Measurements from ENCODE around the gene PCBP3.

PCBP3 gene

DNA sequence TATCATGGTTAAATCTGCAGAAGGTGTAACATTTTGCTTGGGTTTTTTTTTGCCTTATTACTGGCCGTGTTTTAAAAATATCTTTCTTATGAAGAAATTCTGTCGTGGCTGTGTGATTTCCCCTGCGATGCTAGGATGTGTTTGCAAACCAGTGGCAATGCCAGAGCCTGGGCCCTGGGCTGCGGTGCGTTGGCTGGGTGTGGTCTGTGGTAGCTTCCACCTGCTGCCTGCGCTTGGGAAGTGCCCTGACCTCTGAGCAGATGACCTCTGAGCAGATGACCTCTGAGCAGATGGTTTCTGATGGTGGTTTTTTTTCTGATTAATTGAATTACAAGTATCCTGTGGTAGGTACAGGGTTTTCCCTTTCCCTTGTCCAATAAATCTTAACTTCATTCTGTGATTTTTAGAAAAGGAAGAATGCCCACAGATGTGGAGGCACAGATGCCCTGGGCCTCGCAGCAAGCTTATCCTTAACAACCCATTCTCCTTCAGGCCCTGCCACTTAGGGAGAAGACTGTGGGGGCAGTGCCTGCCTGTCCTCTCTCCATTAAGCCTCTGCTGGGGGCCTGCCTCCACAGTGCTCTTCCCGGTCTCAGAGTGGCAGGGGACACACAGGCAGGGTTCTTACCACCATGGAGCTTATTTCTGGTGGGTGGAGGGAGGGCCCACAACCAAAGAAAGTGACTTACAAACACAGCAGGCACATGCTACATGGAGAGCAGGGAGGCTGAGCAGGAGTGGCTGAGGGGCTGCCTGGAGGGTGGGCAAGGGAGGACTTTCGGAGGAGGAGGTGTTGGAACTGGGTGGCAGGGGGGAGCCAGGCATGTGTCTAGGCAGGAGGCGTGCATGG is 81.7 kb downstream of the PCBP3 start:
- no peak for DNase-seq (ENCODE audit: low spot score)

DNA sequence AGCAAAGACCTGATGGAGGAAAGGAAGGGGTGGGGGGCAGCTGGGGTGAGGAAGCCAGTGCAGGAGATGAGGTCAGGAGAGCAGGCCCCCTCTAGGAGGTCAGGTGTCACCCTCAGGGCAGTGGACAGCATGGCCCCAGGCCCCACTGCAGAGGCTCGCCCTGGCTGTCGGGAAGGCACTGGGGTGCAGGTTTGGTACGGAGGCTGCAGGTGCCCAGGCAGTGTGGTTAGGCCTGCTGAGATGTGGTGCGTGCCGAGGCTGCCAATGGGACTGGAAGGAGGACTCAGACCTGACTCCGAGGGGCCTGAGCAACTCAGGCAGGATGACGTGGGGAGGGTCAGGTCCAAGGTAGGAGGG is 82.3 kb downstream of the PCBP3 start:
- no peak for DNase-seq (ENCODE audit: low spot score)

DNA sequence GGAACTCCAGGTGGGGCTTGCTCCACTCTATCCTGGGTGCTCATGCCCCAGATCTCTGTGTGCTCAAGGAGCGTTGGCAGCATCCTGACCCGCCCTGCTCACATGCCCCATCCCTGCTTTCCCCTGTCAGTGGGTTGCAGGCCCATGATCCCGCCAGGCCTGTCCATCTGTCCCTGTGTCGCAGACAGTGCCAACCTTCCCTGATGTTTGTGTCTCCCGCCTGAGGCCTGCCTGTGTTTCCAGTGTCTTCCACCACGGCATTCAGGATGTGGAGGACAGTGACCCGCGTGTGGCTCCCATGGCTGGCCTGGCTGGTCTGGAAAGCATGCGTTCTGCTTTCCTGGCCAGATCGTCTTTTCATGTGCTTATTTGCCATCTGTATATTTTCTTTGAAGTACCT is 82.9 kb downstream of the PCBP3 start:
- DNase-seq (ENCODE audit: low spot score) = no peak

DNA sequence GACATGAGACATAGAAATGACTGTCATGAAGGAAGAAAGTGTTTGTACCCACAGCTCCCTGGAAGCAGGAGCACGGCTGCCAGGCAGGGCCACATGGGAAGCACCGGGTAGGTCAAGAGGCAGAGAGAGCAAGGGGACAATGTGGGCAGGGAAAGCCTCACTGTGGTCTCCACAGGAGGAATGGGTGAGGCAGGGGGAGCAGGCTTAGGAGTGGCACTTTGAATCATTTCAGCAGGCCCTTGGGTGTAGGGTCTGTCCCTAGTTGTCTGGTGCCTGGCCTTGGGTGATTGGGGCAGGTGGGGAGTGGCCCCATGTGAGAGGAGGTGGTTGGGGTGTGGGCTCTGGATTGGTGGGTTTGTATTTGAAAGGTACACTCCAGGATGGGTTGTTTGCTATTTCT is 83.9 kb downstream of the PCBP3 start:
- DNase-seq (ENCODE audit: low spot score) = no peak

DNA sequence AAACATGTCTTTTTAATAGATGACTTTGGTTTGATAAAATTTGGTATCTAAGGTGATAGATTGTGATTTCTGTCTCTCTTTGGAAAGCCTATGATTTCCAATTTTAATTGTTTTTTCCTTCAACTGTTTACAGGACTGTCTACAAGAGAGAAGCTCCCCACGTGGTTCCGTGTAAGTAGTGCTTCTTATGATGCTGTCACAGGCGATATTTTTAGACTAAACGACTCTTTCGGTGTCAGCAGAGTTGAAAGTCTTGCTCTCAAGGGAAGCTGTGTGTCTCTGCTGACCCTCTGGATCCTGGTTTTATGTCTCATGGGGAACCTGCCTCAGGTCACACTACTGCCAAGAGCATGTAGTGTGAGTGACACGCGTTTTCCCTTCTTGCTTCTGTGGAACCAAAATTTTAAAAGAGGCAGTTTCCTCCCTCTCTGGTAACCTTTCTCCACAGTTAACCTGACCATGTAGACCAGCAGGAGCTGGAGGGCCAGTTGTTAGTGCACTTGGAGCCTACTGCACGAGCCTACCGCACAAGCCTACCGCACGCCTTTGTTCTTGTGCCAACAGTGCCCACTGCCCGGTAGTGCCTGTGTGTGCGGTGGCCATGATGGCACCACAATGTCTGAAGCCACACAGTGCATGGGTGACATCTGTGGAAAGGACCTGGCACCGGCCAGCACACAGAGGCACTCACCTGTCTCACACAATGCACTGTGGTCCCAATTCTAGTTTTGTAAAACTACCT is 91.9 kb downstream of the PCBP3 start:
- DNase-seq (ENCODE audit: low spot score) = no peak

DNA sequence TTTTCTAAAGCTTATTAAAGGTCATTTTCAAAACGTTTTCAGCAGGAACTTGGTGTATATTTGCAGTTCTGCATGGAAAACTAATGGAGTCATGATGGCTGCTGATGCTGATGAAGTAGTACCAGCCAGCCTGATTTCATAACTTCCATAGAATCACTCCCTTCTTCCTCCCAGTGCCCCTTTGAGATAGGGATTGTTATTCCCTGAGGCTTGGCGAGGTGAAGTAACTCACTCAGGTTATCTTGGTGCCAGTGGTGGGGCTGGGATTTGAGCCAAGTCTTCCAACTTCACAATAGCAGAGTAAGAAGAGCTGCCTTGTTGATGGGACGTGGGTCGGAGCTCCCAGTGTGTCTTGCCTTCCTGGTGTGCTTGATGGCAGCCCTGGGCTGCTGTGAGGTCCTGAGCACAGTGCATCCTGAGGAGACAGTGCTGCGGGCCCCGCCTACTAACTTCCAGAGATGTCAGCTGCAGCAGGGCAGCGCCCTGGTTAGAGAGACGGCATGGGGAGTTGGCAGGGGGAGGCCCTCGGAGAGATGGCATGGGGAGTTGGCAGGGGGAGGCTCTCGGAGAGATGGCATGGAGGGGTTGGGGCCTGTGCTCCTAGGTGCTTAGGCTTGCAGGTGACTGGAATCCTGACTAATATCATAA is 92.6 kb downstream of the PCBP3 start:
- no peak for DNase-seq (ENCODE audit: low spot score)

DNA sequence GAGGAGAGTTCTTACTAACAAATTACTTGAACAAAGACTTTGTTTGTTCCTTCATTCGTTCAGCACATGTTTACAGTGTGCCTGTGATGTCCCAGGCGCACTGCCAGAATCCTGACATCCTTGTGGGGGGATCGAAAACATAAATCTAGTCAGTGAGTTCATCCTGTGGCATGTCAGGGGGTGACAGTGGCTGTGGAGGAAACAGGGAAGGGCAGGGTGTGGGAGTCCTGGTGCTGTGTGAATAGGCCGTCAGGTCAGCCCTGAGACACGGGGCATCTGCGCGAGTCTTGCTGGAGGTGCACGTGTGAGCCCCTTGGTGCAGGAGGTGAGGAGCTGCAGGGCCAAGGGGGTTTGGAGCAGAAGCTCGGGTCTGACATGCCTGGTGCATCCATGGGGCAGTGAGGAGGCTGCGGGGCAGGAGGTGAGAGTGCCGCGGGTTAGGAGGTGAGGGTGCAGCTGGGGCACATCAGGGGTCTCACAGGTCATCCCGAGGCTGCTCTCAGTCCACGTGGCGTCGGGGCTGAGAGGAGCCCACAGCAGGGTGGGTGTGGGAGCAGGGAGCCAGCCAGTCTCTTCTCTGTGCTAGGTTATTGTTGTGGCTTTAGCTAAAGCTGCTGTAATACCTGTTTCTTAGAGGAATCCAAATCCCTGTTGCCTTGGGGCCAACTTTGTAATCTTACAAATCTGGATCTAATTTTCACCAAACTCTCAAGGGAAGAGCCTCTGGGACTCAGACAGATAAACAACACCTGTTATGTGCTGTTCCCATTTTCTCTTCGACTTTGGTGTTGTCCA is 93.4 kb downstream of the PCBP3 start:
- no peak for DNase-seq (ENCODE audit: low spot score)

DNA sequence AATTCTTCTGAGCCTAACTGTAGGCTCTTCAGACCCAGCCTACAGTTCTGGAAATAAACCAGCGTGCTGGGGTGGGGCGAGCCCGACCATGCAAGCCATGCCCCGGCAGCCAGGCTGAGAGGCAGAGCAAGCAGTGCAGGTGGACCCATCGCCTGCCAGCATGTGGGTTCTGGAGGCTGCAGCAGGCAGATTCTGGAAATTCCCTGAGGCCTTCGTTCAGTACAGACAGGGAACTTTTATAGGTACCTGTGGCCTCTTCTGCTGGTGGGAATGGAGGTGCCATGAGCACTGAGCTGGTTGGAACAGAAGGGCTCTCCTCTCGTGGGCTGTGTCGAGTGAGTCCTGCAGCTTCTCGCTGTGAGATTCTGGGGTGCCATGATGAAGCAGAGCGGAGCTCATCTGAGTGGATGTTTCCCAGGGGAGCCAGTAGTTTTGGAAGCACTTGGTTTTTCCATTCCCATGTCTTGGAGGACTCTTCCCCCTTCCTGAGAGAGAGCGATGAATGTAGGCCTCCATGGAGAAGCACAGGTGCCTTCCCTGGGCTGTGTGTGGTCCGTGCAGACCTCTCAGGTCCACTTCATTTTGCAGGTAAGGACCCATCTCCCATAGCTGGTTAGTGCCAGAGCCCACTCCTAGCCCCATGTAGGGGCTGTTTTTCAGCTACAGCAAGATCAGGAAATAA is 94.1 kb downstream of the PCBP3 start:
- DNase-seq (ENCODE audit: low spot score) = no peak

DNA sequence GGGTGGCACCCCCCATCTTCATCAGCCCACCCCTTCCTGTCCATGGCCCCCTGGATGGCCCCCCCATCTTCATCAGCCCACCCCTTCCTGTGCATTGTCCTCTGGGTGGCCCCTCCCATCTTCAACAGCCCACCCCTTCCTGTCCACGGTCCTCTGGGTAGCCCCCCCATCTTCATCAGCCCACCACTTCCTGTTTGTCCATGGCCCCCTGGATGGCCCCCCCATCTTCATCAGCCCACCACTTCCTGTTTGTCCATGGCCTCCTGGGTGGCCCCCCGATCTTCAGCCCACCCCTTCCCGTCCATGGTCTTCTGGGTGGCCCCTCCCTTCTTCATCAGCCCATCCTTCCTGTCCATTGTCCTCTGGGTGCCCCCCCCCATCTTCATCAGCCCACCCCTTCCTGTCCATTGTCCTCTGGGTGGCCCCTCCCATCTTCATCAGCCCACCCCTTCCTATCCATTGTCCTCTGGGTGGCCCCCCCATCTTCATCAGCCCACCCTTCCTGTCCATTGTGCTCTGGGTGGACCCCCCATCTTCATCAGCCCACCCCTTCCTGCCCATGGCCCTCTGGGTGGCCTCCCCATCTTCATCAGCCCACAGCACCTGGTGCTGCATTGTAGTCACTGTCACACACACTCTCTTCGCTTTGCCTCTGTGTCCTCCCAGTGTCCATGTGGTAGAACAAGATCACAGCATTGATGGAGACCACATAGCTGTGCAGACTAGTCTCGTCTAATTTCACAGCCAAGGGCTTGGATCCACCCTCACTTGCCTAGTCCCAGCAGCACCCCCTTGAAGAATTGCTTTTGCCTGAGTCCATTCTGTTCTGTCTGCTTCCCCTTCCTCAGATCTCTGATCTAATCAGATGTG is 95.9 kb downstream of the PCBP3 start:
- no peak for DNase-seq (ENCODE audit: low spot score)

DNA sequence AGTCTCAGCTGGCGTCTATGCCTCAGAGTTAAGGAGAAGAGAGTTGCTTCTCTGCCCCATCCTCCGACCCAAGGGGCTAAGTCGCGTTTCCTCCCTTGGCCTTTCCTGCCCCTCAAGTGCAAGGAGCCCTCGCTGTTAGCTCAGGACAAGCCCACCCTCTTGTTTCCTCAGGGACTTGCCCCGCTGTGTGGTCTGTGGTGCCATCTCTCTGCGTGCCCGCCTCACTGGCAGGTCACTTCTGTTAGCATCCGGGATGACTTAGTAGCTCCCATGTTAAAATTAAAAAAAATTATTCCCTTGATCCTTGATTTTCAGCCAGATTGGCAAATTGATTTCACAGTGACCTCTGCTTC is 96.5 kb downstream of the PCBP3 start:
- no peak for DNase-seq (ENCODE audit: low spot score)

DNA sequence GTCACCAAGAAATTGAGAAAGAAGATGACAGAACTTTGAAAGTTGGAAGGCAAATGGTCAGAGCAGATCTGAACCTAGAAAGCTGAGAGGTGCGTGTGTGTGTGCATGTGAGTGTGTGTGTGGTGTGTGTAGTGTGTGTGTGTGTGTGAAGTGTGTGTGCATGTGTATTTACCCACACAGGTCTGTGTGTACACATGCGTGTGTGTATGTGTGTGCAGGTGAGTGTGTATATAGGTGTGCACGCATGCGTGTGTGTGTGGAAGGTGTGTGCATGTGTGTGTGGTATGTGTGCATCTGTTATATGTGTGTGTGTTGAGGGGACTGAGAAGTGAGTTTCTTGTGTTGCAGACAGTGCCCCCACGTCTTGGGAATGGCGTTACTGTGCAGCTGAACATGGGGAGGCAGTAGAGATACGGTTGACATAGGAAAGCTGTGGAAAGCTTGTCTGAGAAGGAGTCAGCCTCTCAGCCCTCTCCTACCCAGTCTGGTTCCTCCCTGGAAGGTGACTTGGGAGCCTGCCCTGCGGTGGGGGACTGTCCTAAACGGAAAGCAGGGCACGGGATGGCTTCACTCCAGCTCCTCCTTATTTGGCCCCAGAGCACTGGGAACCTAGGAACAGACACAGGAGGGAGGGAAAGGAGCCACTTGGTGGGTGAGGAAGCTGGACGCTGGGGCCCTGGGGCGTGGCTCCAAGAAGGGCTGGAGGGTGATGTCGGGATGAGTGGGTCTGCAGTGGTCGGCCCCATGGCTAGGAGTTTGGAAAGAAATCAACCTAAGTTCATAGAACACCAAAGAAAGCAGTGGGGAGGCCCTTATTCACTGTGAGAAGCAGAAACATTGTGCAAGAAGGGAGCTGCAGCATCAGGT is 97.2 kb downstream of the PCBP3 start:
- DNase-seq (ENCODE audit: low spot score) = no peak

DNA sequence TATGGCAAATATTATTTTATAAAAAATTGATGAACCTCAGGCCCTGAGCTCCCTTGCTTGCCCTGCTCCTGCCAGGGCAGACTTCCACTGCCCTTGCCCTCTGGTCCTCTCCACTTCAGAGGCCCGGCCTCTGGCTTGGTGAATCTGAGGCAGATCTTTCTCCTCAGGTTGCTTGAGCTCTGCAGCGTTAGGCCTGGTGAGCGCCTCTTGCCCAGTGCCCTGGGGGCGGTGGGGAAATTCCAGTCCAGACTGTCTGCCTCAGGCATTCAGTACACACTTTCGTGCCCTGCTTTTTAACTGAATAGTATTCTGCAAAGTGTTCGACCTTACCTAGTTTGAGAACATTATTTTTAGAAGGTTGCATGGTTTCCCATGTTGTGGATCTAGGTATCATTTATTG is 98.2 kb downstream of the PCBP3 start:
- DNase-seq (ENCODE audit: low spot score) = no peak

DNA sequence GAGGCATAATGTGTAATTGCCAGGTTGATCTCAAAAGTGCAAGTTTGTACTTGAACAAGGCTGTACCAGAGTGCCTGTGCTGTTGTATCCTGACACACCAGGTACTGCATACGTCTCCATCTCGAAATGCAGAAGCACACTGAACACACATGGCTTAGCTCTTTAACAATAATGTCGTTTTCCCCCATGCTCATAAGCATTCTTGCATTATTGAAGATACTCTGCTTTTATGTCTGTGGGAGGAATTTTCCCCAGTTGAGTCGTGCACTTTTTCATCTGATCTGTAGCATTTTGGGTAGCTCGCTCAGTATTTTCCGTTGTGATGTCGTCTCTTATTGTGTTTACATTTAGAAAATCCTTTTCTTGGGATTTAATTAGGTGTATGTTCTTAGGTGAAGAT is 98.7 kb downstream of the PCBP3 start:
- DNase-seq (ENCODE audit: low spot score) = no peak

DNA sequence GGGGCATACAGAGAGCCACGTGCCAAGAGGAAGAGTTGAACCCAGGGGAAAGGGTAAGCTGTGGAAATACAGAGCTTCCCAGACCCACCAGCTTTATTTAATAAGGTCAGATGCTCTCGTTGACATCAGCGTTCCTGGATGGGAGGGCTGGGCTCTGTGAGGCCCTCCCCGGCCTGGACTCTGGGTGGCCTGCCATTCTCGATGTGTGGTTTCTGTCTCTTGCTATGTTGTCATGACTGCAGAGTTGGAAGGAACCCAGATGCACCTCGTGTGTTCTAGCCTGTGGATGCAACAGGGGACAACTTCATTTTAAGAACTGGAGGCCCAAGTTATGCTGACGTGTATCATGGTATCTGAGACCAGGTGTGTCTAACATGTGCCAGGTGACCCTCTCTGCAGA is 101.7 kb downstream of the PCBP3 start:
- no peak for DNase-seq (ENCODE audit: low spot score)

DNA sequence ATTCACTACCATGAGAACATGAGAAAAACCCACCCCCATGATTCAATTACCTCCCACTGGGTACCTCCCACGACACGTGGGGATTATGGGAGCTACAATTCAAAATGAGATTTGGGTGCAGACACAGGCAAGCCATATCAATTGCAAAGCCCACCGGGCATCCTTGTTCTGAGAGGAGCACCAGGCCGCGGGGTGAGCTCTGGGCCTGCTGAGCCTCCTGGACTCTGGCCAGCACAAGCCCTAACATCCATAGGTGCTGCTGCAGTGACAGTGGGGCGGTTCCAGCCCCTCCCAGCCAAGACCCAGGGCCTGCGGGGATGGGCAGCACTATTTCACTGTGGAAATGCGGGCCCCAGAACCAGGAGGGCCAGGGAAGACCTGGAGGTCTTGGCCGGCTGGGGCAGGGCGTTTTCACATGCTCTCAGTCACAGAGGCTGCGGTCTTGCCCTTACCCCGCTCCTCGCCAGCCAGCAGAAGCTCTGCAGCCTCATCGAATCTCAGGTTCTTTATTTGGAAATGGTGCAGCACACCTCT is 103.8 kb downstream of the PCBP3 start:
- no peak for DNase-seq (ENCODE audit: low spot score)

DNA sequence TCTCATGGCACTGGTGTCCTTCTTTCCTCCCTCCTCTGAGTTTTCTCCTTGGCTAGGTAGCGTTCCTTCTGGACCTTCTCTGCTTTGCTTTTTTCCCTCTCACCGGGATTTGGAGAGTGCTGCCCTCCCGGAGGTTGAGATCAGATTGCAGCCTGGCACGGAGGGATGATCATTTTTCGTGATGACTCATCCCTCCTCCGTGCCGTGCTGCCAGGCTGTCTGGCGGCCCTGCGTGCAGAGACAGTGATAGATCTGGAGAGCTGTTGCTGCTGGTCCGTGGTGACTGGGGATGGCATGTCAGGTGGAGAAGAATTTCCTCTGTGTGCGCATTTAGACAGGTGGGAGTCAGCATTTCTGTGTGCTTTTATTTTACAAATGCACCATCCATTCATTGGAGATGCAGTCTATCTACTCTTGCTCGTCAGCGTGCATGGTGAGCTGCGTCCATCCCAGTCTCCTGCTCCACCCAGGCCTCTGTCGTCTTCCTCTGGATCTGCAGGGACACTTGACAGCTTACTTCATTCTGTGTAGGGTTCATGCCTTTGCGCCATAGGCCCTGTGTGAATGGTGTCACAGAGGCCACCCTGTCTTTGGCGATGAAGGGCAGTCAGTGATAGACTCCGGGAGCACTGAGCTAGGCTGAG is 104.4 kb downstream of the PCBP3 start:
- no peak for DNase-seq (ENCODE audit: low spot score)

DNA sequence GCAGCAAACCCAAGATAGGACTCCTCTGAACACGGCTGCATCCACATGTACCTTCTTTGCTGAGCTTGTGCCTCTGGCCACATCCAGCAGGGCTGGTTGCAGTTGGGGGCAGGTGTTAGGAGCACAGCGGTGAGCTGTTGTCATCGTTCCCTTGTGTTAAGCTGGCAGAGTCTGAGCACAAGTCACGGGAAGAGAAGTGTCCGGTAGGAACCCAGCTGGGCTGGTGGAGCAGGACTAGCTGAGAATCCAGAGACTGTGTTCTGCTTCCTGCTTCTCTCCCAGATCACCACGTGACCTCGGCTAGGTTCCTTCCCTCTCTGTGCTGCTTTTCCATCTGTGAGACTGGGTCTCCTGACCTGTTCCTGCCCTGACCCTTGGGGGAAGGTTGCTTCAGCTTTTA is 105.1 kb downstream of the PCBP3 start:
- DNase-seq (ENCODE audit: low spot score) = no peak

DNA sequence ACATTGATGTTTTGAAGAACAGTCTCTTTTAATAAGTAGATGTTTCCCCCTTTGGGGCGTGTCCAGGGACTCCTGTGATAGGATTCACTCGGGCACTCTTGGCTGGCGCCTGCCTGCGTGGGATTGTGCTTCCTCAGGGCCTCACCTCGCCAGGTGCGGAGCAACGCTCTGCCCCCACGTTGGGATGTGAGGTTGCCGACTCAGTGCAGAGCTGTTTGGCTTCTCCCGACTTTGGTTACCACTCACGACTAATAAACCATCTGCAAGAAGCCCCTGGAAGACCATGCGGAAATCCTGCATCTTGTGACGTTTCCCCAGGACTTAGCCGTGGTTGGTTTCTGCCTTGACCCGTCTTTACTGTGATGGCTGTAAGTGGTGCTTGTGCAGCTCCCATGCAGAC is 106.4 kb downstream of the PCBP3 start:
- no peak for DNase-seq (ENCODE audit: low spot score)

DNA sequence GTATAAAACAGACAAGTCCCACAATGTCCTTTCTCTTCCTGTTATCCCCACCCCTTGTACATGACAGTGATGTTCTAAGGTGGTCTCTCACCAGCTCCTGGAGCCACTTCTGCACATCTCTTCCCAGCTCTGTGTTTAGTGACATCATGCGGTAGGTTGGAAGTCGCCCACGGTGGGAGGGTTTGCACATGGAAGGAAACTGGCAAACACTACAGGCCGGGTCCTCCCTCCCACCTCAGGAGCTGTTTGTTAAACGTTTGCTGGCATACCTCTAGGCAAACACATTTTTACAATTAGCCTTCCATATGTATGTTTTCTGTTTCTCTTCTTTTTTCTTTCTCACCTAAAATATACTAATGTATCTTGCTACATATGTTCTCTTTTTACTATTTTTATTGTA is 107.4 kb downstream of the PCBP3 start:
- DNase-seq (ENCODE audit: low spot score) = no peak

Measured in germinal center (tissue), 1 donor.